Measurements from ENCODE around the gene SEPTIN14.
"Not testable (repeated sequence)": the region's sequence is repeated elsewhere in the genome, so short reads cannot be mapped to it uniquely, and the experiment has no call there.

The SEPTIN14 gene

GRCh38 chr7:55784151-55784550 lies 78.4 kb downstream of the SEPTIN14 start:
- Histone ChIP-seq H3K36me3 (ENCODE audit: insufficient read depth, low read depth, low read length) (no peaks in the 10 kb centered on the region), H3K9ac (ENCODE audit: low read depth, low read length) (no peak overlapping the region), H3K27me3 (ENCODE audit: insufficient read depth, low read length) (no peaks in the 10 kb centered on the region), H3K9me3 (ENCODE audit: insufficient read depth, low read depth, low read length) (peaks cover 34% of the 10 kb centered on the region; the same call in 1 of the 2 replicates), H3K27ac (ENCODE audit: low read length) (no peak overlapping the region), H3K4me1 (ENCODE audit: insufficient read depth, low read length) (no peaks in the 10 kb centered on the region), H3K4me3 (ENCODE audit: low read length) (no peak overlapping the region)

DNA sequence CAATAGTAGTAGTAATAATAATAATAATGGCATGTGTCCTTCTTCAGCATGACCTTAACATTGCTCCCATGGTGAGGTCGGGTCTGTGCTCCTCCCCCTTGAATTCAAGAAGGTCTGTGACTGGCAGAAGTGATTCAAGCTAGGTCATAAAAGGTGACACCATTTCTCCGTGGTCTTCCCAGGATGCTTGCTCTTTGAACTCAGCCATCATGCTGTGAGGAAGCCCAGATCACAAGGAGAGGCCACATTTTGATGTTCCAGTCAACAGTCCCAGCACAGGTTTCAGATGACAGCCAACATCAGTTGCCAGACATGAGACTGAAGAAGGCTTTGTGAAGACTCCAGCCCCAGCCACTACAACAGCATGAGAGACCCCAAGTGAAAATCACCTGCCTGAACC lies 83.9 kb downstream of the SEPTIN14 start:
- no peaks in the 10 kb centered on the region for H3K36me3 ChIP-seq (ENCODE audit: insufficient read depth, low read depth, low read length)
- no peaks in the 10 kb centered on the region for H3K27me3 ChIP-seq (ENCODE audit: insufficient read depth, low read length)
- H3K4me3 ChIP-seq (ENCODE audit: low read length) = no peak overlapping the region
- H3K4me1 ChIP-seq (ENCODE audit: insufficient read depth, low read length) = no peaks in the 10 kb centered on the region
- no peak overlapping the region for H3K27ac ChIP-seq (ENCODE audit: low read length)
- peaks cover 4% of the 10 kb centered on the region; the same call in 1 of the 2 replicates for H3K9me3 ChIP-seq (ENCODE audit: insufficient read depth, low read depth, low read length)
- no peak overlapping the region for H3K9ac ChIP-seq (ENCODE audit: low read depth, low read length)

GRCh38 chr7:55776196-55776595 lies 86.4 kb downstream of the SEPTIN14 start:
- no peaks in the 10 kb centered on the region for H3K4me1 ChIP-seq (ENCODE audit: insufficient read depth, low read length)
- peaks cover 4% of the 10 kb centered on the region for H3K9me3 ChIP-seq (ENCODE audit: insufficient read depth, low read depth, low read length)
- H3K27me3 ChIP-seq (ENCODE audit: insufficient read depth, low read length) = no peaks in the 10 kb centered on the region
- no peak overlapping the region for H3K9ac ChIP-seq (ENCODE audit: low read depth, low read length)
- H3K4me3 ChIP-seq (ENCODE audit: low read length) = no peak overlapping the region
- no peaks in the 10 kb centered on the region for H3K36me3 ChIP-seq (ENCODE audit: insufficient read depth, low read depth, low read length)
- no peak overlapping the region for H3K27ac ChIP-seq (ENCODE audit: low read length)

- H3K36me3 ChIP-seq (ENCODE audit: insufficient read depth, low read depth, low read length) = no peaks in the 10 kb centered on the region
- peaks cover 4% of the 10 kb centered on the region for H3K9me3 ChIP-seq (ENCODE audit: insufficient read depth, low read depth, low read length)
- H3K4me3 ChIP-seq (ENCODE audit: low read length) = no peak overlapping the region; the same call in 1 of the 2 replicates
- no peak overlapping the region for H3K27ac ChIP-seq (ENCODE audit: low read length)
- H3K9ac ChIP-seq (ENCODE audit: low read depth, low read length) = no peak overlapping the region
- no peaks in the 10 kb centered on the region for H3K4me1 ChIP-seq (ENCODE audit: insufficient read depth, low read length)
- no peaks in the 10 kb centered on the region for H3K27me3 ChIP-seq (ENCODE audit: insufficient read depth, low read length)
These were observed 87.5 kb downstream of the SEPTIN14 start for GRCh38 chr7:55775051-55775420.

- no peak overlapping the region; the same call in 1 of the 2 replicates for H3K4me3 ChIP-seq (ENCODE audit: low read length)
- H3K36me3 ChIP-seq (ENCODE audit: insufficient read depth, low read depth, low read length) = no peaks in the 10 kb centered on the region
- no peak overlapping the region for H3K27ac ChIP-seq (ENCODE audit: low read length)
- H3K4me1 ChIP-seq (ENCODE audit: insufficient read depth, low read length) = no peaks in the 10 kb centered on the region
- no peaks in the 10 kb centered on the region for H3K27me3 ChIP-seq (ENCODE audit: insufficient read depth, low read length)
- no peak overlapping the region for H3K9ac ChIP-seq (ENCODE audit: low read depth, low read length)
- peaks cover under 1% of the 10 kb centered on the region for H3K9me3 ChIP-seq (ENCODE audit: insufficient read depth, low read depth, low read length)
These were observed 88.1 kb downstream of the SEPTIN14 start for GRCh38 chr7:55774327-55775050.

- no peaks in the 10 kb centered on the region for H3K36me3 ChIP-seq (ENCODE audit: insufficient read depth, low read depth, low read length)
- H3K9ac ChIP-seq (ENCODE audit: low read depth, low read length) = no peak overlapping the region
- H3K27me3 ChIP-seq (ENCODE audit: insufficient read depth, low read length) = no peaks in the 10 kb centered on the region
- H3K4me1 ChIP-seq (ENCODE audit: insufficient read depth, low read length) = no peaks in the 10 kb centered on the region
- no peaks in the 10 kb centered on the region; the same call in none of the 2 replicates for H3K9me3 ChIP-seq (ENCODE audit: insufficient read depth, low read depth, low read length)
- no peak overlapping the region for H3K27ac ChIP-seq (ENCODE audit: low read length)
- no peak overlapping the region for H3K4me3 ChIP-seq (ENCODE audit: low read length)
These were observed 91.8 kb downstream of the SEPTIN14 start for GRCh38 chr7:55770778-55771177.

DNA sequence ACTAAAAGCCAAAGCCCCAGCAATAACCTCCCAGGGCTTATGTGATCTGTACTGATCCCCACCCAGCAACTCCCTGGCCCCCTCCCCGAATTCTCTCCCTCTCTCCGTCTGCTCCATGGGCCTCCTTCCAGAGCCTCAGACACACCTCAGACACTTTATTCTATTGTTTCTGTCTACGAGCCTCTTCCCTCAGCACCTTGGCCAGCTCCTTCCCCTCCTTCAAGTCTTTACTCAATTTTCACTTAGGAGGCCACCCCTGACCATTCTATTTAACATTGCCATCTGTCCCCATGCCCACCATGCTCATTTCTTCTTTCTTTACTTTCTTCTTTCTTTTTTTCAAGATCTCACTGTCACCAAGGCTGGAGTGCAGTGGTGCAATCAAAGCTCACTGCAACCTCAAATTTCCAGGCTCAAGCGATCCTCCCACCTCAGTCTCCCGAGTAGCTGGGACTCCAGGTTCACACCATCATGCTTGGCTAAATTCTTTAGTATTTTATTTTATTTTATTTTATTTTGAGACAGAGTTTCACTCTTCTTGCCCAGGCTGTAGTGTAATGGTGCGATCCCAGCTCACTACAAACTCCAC lies 109.2 kb downstream of the SEPTIN14 start:
- H3K27me3 ChIP-seq (ENCODE audit: insufficient read depth, low read length); H3K36me3 ChIP-seq (ENCODE audit: insufficient read depth, low read depth, low read length); H3K9ac ChIP-seq (ENCODE audit: low read depth, low read length); H3K9me3 ChIP-seq (ENCODE audit: insufficient read depth, low read depth, low read length); H3K27ac ChIP-seq (ENCODE audit: low read length); H3K4me1 ChIP-seq (ENCODE audit: insufficient read depth, low read length); H3K4me3 ChIP-seq (ENCODE audit: low read length): not testable (repeated sequence)

GRCh38 chr7:55744706-55745105 lies 117.8 kb downstream of the SEPTIN14 start:
- not testable (repeated sequence) for H3K36me3 ChIP-seq (ENCODE audit: insufficient read depth, low read depth, low read length); H3K9ac ChIP-seq (ENCODE audit: low read depth, low read length); H3K27ac ChIP-seq (ENCODE audit: low read length); H3K4me3 ChIP-seq (ENCODE audit: low read length); H3K27me3 ChIP-seq (ENCODE audit: insufficient read depth, low read length); H3K9me3 ChIP-seq (ENCODE audit: insufficient read depth, low read depth, low read length); H3K4me1 ChIP-seq (ENCODE audit: insufficient read depth, low read length)

Measured in iPS-20b (cell line).